Measurements from ENCODE around the gene DMKN. TPM values are rescaled to one million over a fixed set of nuclear protein-coding genes. Genes with fewer than 3 reads are reported as not detected.
"Not testable (repeated sequence)": the region's sequence is repeated elsewhere in the genome, so short reads cannot be mapped to it uniquely, and the experiment has no call there.

Gene DMKN
- total and polyA plus RNA-seq, 12 donors, result 2.7 to 70.5 (median 19.7) TPM

GRCh38 chr19:35476149-35476548 lies 37.3 kb downstream of the DMKN start:
- intact Hi-C loops (cut with DNase I), result no loop called here
- Histone ChIP-seq H3K36me3 (replicated peaks in 1 of 2) (no peaks in the 10 kb centered on the region), H3K27me3 (no peaks in the 10 kb centered on the region), H3K4me3 (no peak overlapping the region), H3K4me1 (replicated peaks in 1 of 2) (no peaks in the 10 kb centered on the region), H3K27ac (no peak overlapping the region), H3K9me3 (replicated peaks in 1 of 3) (no peaks in the 10 kb centered on the region)
- no peak for DNase-seq
- 56 to 62% (median 59%) methylated on average over 4 of the region's 4 CpGs for WGBS, 4 donors
- TF ChIP-seq POLR2A (IDR thresholded peaks at IDR 0.05), result no peak
- TF ChIP-seq, protein P1, sequence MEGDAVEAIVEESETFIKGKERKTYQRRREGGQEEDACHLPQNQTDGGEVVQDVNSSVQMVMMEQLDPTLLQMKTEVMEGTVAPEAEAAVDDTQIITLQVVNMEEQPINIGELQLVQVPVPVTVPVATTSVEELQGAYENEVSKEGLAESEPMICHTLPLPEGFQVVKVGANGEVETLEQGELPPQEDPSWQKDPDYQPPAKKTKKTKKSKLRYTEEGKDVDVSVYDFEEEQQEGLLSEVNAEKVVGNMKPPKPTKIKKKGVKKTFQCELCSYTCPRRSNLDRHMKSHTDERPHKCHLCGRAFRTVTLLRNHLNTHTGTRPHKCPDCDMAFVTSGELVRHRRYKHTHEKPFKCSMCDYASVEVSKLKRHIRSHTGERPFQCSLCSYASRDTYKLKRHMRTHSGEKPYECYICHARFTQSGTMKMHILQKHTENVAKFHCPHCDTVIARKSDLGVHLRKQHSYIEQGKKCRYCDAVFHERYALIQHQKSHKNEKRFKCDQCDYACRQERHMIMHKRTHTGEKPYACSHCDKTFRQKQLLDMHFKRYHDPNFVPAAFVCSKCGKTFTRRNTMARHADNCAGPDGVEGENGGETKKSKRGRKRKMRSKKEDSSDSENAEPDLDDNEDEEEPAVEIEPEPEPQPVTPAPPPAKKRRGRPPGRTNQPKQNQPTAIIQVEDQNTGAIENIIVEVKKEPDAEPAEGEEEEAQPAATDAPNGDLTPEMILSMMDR (IDR thresholded peaks at IDR 0.05), result no peak

DNA sequence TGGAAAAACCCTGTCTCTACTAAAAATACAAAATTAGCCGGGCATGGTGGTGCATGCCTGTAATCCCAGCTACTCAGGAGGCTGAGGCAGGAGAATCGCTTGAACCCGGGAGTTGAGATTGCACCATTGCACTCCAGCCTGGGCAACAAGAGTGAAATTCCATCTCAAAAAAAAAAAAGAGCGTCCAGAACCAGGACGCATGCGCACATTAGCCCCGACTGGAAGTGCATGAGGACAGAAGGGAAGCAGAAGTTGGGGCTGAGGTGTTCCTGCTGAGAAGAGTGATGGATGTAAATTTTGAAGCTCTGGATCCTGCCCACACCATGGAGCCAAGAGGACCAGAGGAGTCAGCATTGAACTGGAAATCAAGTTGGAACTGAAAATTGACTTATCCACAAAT lies 38.9 kb downstream of the DMKN start:
- DNase-seq, result not testable (repeated sequence)
- intact Hi-C loops (cut with DNase I), result loop anchor here in 1 of 2 donors (5.0 kb wide), 1 partner anchor 122 kb away; no protein-coding TSS in a partner anchor
- 84 to 91% (median 88%) methylated on average over 7 of the region's 7 CpGs for WGBS, 4 donors

GRCh38 chr19:35474104-35474503 lies 39.3 kb downstream of the DMKN start:
- TF ChIP-seq, protein P1 (IDR thresholded peaks at IDR 0.05), result no peak
- TF ChIP-seq POLR2A (IDR thresholded peaks at IDR 0.05), result no peak
- Histone ChIP-seq H3K9me3 (replicated peaks in 1 of 3) (no peaks in the 10 kb centered on the region), H3K27ac (no peak overlapping the region), H3K27me3 (no peaks in the 10 kb centered on the region), H3K4me1 (replicated peaks in 1 of 2) (no peaks in the 10 kb centered on the region), H3K36me3 (replicated peaks in 1 of 2) (no peaks in the 10 kb centered on the region), H3K4me3 (no peak overlapping the region)
- intact Hi-C loops (cut with DNase I), result loop anchor here in 1 of 2 donors (5.0 kb wide), 1 partner anchor 122 kb away; no protein-coding TSS in a partner anchor
- 88 to 94% (median 90%) methylated on average over 11 to 14 of the region's 14 CpGs for WGBS, 4 donors
- no peak for DNase-seq

More for the DNA sequence above, 38.9 kb downstream of the DMKN start:
- not testable (repeated sequence) for H3K9me3 ChIP-seq (replicated peaks in 1 of 3); H3K27ac ChIP-seq; H3K36me3 ChIP-seq (replicated peaks in 1 of 2); H3K4me3 ChIP-seq; H3K27me3 ChIP-seq; H3K4me1 ChIP-seq (replicated peaks in 1 of 2)

- Histone ChIP-seq H3K9me3 (replicated peaks in 1 of 3) (no peaks in the 10 kb centered on the region), H3K4me3 (no peak overlapping the region), H3K36me3 (replicated peaks in 1 of 2) (no peaks in the 10 kb centered on the region), H3K27ac (no peak overlapping the region), H3K27me3 (no peaks in the 10 kb centered on the region), H3K4me1 (replicated peaks in 1 of 2) (no peaks in the 10 kb centered on the region)
- DNase-seq, result no peak
- no peak for TF ChIP-seq POLR2A (IDR thresholded peaks at IDR 0.05)
- TF ChIP-seq, protein P1 (IDR thresholded peaks at IDR 0.05), result no peak
- intact Hi-C loops (cut with DNase I), result loop anchor here in 1 of 2 donors (5.0 kb wide), 1 partner anchor 120 kb away; no protein-coding TSS in a partner anchor
- 82 to 92% (median 87%) methylated on average over 8 of the region's 8 CpGs for WGBS, 4 donors
These were observed 41.5 kb downstream of the DMKN start for GRCh38 chr19:35471946-35472345.

GRCh38 chr19:35471075-35471474 lies 42.4 kb downstream of the DMKN start:
- not testable (repeated sequence) for H3K4me1 ChIP-seq (replicated peaks in 1 of 2); DNase-seq; H3K27ac ChIP-seq; H3K4me3 ChIP-seq; H3K9me3 ChIP-seq (replicated peaks in 1 of 3); H3K27me3 ChIP-seq; H3K36me3 ChIP-seq (replicated peaks in 1 of 2)
- WGBS, 4 donors, result 90 to 96% (median 93%) methylated on average over 4 of the region's 4 CpGs
- intact Hi-C loops (cut with DNase I), result loop anchor here in 1 of 2 donors (5.0 kb wide), 1 partner anchor 119 kb away; no protein-coding TSS in a partner anchor

Measured in adrenal gland (tissue), 12 donors.